Measurements from ENCODE around the gene CPPED1. TPM values are rescaled to one million over a fixed set of nuclear protein-coding genes. Genes with fewer than 3 reads are reported as not detected.
A peak's percentile ranks its signal among the peaks of the same experiment; 100 is the strongest.

The CPPED1 gene
- total RNA-seq, 1 donor from 2014 or later: 13.2 TPM

DNA sequence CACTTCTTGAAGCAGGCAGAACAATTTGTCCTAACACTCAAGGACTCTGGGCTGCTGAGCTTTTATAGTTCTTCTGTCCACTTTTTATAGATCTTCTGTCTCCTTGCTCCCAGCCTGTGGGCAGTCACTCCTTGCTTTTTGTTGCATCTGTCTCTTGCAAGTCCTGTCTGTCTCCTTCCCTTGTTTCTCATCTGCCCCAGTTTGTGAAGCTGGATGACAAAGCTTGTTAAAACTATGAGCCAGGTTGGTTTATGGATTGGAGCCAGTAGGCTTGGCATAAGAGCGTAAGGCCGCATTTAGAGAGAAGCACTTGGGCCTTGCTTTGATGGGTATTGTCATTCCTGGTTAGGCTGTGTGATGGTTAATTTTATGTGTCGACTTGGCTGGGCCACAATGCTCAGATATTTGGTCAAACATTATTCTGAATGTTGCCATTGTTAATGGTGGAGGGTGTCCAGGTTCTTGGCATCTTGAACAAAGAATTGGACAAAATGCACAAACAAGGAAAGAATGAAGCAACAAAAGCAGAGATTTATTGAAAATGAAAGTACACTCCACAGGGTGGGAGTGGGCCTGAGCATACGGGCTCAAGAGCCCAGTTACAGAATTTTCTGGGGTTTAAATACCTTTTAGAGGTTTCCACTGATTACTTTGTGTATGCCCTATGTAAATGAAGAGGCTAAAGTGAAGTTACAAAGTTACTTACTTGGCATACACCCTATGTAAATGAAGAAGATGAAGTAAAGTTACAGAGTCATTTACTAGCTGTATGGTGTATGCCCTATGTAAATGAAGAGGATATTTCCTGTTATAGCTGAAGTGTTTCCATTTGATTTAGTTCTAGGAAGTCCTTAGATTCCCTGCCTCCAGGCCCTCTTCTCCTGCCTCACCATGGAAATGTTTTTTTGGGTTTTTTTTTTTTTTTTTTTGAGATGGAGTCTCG lies 8.0 kb upstream of the CPPED1 start:
- TF ChIP-seq, protein P1, sequence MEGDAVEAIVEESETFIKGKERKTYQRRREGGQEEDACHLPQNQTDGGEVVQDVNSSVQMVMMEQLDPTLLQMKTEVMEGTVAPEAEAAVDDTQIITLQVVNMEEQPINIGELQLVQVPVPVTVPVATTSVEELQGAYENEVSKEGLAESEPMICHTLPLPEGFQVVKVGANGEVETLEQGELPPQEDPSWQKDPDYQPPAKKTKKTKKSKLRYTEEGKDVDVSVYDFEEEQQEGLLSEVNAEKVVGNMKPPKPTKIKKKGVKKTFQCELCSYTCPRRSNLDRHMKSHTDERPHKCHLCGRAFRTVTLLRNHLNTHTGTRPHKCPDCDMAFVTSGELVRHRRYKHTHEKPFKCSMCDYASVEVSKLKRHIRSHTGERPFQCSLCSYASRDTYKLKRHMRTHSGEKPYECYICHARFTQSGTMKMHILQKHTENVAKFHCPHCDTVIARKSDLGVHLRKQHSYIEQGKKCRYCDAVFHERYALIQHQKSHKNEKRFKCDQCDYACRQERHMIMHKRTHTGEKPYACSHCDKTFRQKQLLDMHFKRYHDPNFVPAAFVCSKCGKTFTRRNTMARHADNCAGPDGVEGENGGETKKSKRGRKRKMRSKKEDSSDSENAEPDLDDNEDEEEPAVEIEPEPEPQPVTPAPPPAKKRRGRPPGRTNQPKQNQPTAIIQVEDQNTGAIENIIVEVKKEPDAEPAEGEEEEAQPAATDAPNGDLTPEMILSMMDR (IDR thresholded peaks at IDR 0.05; ENCODE audit: unreplicated experiment): no peak
- H3K36me3 Mint-ChIP-seq (ENCODE audit: insufficient read depth): no peaks in the 10 kb centered on the region
- H3K27ac Mint-ChIP-seq: no peak overlapping the region
- H3K27me3 Mint-ChIP-seq: no peaks in the 10 kb centered on the region
- DNase-seq (ENCODE audit: low spot score, unreplicated experiment): no peak
- no peaks in the 10 kb centered on the region for H3K4me1 Mint-ChIP-seq (ENCODE audit: low read depth)
- H3K9me3 Mint-ChIP-seq (ENCODE audit: low read depth): peaks cover 7% of the 10 kb centered on the region
- no peak overlapping the region for H3K4me3 Mint-ChIP-seq (ENCODE audit: low read depth)

DNA sequence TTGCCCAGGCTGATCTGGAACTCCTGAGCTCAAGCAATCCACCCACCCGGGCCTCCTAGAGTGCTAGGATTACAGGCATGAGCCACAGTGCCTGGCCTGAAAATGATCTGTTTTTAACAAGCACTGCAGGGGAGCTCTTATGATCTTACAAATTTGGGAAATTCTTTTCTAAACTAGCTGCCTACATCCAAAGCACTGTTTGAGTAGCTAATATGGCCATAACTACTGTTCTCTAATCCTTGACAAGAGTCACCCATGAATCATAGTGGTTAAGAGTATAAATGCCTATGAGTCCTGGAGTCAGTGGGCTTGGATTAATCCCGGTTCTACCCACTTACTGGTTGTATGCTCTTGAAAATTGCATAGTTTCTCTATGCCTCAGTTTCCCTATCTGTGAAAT lies 1.4 kb upstream of the CPPED1 start:
- Mint-ChIP-seq H3K27ac (no peak overlapping the region), H3K4me3 (ENCODE audit: low read depth) (peak overlapping the region; percentile 94), H3K27me3 (no peaks in the 10 kb centered on the region), H3K9me3 (ENCODE audit: low read depth) (peaks cover 4% of the 10 kb centered on the region), H3K36me3 (ENCODE audit: insufficient read depth) (peaks cover 1% of the 10 kb centered on the region), H3K4me1 (ENCODE audit: low read depth) (peaks cover 15% of the 10 kb centered on the region)
- TF ChIP-seq, protein P1 (IDR thresholded peaks at IDR 0.05; ENCODE audit: unreplicated experiment): no peak
- no peak for DNase-seq (ENCODE audit: low spot score, unreplicated experiment)

DNA sequence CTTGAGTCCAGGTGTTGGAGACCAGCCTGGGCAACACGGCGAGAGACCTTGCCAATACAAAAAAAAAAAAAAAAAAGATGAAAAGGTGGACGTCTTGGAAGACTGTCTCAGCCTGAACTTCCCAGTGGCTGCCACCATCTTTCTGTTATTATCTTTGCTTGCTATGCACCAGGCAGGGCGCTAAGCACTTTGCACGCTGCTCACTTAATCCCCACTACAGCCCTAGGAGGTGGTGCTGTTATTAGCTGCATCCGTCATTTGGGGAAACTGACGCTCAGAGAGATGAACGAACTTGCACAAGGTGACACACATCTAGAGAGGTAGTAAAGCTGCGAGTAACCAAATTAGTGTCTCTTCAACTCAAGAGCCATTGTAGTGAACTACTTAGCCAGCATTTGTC lies 708 bp upstream of the CPPED1 start:
- no peak for DNase-seq (ENCODE audit: low spot score, unreplicated experiment)
- Mint-ChIP-seq H3K4me3 (ENCODE audit: low read depth) (peak overlapping the region; percentile 94), H3K27me3 (no peaks in the 10 kb centered on the region), H3K36me3 (ENCODE audit: insufficient read depth) (peaks cover 1% of the 10 kb centered on the region), H3K4me1 (ENCODE audit: low read depth) (peaks cover 15% of the 10 kb centered on the region), H3K27ac (no peak overlapping the region), H3K9me3 (ENCODE audit: low read depth) (peaks cover 3% of the 10 kb centered on the region)
- TF ChIP-seq, protein P1 (IDR thresholded peaks at IDR 0.05; ENCODE audit: unreplicated experiment): no peak

DNA sequence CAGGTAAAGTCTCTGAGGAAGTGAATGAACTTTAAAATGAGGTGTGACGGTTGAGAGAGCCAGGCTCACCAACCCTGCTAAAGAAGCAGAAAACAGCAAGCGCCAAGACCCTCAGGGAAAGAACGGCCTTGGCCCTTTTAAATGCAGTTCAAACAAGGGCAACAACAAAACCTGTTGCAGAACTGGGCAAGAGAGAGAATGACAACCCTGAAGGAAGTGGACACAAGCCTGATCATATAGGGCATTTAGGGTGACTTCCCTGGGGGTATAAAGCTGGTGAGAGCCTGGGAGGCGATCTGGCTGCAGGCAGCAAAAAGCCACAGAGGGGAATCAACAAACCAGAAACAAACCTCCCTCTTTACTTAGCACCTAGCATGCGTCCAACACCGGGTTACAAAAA lies 1.0 kb downstream of the CPPED1 start:
- TF ChIP-seq, protein P1 (IDR thresholded peaks at IDR 0.05; ENCODE audit: unreplicated experiment): no peak
- Mint-ChIP-seq H3K27ac (peak overlapping the region; percentile 95), H3K4me1 (ENCODE audit: low read depth) (peaks cover 15% of the 10 kb centered on the region), H3K36me3 (ENCODE audit: insufficient read depth) (peaks cover 1% of the 10 kb centered on the region), H3K27me3 (no peaks in the 10 kb centered on the region), H3K4me3 (ENCODE audit: low read depth) (peak overlapping the region; percentile 94), H3K9me3 (ENCODE audit: low read depth) (peaks cover 3% of the 10 kb centered on the region)
- DNase-seq (ENCODE audit: low spot score, unreplicated experiment): no peak

DNA sequence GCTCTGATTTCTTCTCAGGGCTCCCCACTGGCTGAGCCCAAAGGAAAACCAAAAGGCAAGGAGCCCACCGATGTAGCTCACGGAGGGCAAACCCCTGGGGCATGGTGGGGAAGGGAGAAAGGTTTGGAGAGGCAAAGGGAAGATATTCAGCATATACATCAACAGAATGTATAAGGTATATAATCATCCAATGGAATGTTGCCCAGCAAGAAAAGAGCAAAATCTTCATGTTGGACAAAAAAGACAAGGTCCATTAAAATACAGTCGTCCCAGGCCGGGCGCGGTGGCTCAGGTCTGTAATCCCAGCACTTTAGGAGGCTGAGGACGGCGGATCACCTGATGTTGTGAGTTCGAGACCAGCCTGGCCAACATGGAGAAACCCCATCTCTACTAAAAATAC lies 1.6 kb downstream of the CPPED1 start:
- H3K27ac Mint-ChIP-seq: peak overlapping the region; percentile 81
- H3K36me3 Mint-ChIP-seq (ENCODE audit: insufficient read depth): peaks cover 1% of the 10 kb centered on the region
- peaks cover 3% of the 10 kb centered on the region for H3K9me3 Mint-ChIP-seq (ENCODE audit: low read depth)
- no peak for DNase-seq (ENCODE audit: low spot score, unreplicated experiment)
- H3K4me3 Mint-ChIP-seq (ENCODE audit: low read depth): peak overlapping the region; percentile 94
- peaks cover 15% of the 10 kb centered on the region for H3K4me1 Mint-ChIP-seq (ENCODE audit: low read depth)
- TF ChIP-seq, protein P1 (IDR thresholded peaks at IDR 0.05; ENCODE audit: unreplicated experiment): no peak
- no peaks in the 10 kb centered on the region for H3K27me3 Mint-ChIP-seq

All from progenitor cell of endocrine pancreas (in vitro differentiated cells).